ENCODE results near the gene REEP5. TPM values are rescaled to one million over a fixed set of nuclear protein-coding genes. Genes with fewer than 3 reads are reported as not detected.
"Not testable (repeated sequence)": the region's sequence is repeated elsewhere in the genome, so short reads cannot be mapped to it uniquely, and the experiment has no call there.

REEP5 gene
- polyA plus RNA-seq, 1 donor = 67.5 TPM

DNA sequence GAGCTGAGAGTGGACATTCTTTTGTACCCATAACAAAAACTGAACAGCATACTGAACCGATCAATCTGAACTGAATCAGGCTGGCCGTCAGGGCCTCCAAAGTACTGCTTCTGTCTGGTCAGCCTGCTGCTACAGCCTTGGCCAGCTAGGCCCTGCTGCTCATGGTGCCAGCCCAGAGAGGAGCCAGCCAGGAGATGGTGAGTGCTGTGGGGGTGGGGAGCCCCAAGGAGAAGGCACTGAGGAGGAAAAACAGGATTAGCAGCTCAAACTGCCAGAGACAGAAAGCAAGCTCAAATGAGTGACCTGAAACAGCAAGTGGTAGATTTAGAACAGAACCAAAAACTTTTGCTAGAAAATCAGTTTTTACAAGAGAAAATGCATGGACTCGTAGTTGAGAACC lies 37.0 kb downstream of the REEP5 start:
- no peak for DNase-seq

DNA sequence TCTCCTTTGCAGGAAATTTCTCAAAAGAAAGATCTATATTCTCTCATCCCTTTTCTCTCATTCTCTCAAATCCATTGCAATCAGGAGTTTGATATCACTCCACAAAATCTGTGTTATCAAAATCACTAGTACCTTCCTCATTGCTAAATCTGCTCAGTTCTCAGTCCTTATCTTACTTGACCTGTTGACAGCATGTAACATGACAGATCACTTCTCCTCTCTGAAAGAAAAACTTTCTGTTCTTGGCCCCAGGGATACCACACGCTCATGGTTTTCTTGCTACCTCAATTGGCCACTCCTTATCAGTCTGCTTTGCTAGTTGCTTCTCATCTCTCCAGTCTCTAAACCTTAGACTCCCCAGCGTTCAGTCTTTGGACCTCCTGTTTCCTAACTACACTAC lies 38.8 kb downstream of the REEP5 start:
- no peak for DNase-seq

DNA sequence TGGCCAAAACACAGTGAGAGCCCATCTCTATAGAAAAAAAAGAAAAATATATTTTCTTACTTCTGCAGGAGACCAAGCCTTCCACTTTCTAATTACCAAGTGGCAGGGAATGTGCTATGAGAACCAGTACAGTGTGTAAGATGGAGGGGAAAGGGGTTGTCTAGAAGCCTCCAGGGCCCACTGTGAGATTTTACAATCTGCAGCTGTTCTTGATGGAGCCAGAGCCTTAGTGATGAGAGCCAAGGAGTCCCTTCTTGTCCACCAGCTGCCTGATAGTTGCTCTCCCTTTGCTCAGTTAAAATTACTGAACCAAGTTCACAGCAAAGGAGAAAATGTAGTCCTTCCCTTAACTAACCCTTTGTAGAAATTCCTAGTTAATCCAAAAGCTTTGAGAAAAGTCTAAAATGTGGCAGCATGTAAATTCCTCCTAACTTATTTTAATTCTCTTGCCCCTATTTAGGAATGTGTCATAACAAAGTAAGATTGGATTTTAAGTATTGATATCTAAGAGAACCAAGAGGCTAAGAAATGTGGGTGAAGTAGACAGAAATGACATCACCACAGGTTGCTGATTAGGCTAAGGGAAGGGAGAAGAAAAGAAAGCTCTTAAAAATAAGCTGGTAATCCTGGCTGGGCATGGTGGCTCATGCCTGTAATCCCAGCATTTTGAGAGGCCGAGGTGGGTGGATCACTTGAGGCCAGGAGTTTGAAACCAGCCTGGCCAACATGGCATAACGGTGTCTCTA lies 41.6 kb downstream of the REEP5 start:
- peak; percentile 25 for DNase-seq

DNA sequence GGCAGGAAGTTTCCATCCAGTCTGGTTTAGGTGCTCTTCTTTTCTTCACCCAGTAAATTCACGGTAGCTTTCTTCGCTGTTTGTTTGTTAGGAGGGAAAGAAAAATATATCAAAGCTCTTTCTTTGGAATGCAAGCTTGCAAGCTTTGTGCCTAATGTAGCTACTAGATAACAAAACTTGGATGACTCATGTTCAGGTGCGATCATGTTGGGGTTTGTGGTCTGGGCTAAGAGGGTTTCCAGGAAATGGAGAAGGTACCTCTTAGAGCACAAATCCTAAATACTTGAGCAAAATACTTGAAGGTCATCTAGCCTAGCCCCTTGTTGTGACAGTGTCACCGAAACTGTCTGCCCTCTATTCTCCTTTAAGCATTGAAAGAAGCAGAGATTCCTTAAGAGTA lies 43.3 kb downstream of the REEP5 start:
- DNase-seq = no peak

DNA sequence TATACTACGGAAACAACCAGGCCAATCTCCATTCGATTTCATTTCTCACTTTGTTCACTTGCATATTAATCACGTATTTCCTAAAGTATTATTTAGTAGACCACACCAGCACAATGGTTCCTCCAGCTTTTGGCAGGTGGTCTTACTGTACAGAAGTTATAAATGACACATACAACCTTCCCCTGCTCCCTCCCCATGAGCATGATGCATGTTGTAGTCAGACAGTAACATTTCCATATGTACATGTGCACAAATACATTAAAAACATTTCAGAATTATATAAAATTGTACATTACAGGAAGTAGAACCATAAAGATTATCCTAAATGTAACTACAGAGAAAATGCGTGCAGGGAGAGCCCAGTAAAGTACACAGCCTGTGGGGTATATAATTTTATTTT lies 43.9 kb downstream of the REEP5 start:
- no peak for DNase-seq

DNA sequence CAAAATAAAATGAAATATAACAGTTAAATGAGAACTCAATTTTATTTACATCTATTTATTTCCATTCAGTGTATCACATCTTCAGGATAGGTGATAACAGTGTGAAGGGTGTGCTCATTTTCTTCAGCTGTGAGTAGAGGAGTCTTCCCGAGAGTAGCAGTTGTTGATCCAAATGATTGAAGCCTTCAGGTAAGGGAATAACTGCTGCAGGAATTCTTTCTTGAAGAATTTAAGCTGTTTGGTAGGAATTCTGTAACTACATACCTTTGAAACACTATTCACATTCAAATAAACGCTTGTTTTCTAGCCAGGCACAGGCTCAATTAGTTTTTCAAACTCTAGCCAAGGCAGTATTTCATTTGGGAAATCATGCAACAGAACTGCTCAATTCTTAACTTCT lies 45.7 kb downstream of the REEP5 start:
- DNase-seq = no peak

DNA sequence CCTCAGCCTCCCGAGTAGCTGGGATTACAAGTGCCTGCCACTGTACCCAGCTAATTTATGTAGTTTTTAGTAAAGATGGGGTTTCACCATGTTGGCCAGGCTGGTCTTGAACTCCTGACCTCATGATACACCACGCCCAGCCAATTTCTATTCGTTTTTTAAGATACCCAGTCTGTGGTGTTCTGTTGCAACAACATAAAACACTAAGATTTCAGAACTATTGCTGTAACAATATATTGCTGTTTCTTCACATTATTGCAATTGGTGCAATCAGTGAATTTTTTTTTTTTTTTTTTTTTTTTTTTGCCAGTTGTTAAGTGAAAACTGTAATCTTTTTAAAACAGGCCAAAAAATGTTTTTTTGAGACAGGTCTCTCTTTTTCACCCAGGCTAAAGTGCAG lies 51.1 kb downstream of the REEP5 start:
- DNase-seq = no peak

DNA sequence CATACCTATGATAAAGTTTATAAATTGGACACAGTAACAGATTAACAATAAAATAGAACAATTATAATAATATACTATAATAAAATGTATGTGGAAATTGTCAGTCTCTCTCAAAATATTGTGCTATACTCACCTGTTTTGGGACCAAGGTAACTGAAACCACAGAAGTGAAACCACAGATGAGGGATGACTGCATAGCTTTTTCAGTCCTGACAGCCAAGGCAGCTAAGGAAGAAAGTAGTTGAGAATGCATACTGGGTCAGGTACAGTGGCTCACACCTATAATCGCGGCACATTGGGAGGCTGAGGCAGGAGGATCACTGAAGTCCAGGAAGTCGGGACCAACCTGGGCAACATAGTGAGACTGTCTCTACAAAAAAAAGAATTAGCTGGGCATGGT lies 52.1 kb downstream of the REEP5 start:
- no peak for DNase-seq

DNA sequence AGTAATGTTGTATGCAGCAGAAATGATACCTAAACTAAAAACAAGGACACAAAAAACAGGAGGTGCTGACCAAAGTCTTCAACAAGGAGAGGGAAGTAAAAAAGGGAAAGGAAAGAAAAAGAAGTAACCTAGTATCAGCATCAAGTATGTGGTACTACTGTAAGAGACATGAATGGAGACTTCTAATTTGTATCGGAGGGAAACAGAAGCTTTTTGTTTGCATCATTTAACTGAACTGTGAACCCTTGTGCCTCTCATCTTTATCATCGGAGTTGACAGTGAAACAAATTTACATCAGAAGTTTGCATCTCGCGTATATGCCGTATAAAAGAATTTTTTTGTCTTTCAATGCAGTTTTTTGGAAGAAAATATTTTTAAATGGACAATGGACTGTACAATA lies 54.6 kb downstream of the REEP5 start:
- no peak for DNase-seq

DNA sequence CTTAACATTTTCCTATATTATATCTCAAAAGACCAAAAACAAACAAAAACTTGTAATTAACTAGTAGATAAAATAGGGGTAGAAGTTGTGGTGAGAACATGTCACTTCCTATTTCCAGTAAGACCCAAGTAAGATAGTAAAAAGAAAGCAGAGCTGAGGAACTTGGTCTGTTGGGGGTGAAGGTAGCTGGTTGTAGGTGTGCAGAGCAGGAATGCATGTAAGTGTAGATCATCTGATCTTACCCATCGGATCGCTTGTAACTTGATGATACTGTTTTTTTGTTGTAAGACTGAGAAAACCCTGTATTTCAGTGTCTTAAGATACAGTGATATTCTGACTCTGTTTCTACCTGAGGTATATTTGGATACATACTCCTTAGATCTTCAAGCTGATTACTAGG lies 55.3 kb downstream of the REEP5 start:
- no peak for DNase-seq

DNA sequence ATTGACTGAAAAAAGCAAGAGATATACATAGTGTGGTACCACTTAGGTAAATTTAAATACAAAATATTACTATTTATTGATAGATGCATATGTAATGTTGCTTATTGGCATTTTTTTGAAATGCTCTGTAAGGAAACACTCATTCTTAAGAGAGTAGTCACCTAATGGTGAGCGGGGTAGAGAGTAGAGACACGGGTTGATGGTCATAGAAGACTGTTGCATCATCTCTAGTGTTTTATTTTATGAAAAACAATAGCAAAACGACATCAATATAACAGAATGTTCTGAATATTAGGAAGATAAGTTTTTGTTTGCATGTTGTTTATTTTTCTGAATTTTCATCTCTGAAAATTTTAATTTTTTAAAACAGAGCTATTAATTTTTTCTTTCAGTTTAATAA lies 56.9 kb downstream of the REEP5 start:
- DNase-seq = no peak

DNA sequence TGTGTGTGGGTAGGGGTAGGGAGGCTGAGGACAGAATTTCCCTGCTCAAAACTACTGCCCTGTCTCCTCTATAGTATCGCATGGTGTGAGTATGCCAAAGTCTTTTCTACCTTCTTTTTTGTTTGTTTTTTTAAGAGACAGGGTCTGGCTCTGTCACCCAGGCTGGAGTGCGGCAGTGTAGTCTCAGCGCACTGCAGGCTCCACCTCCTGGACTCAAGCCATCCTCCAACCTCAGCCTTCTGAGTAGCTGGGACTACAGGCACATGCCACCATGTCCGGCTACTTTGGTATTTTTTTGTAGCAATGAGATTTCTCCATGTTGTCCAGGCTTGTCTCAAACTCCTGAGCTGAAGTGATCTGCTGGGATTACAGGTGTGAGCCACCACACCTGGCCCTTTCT lies 58.5 kb downstream of the REEP5 start:
- no peak for DNase-seq

DNA sequence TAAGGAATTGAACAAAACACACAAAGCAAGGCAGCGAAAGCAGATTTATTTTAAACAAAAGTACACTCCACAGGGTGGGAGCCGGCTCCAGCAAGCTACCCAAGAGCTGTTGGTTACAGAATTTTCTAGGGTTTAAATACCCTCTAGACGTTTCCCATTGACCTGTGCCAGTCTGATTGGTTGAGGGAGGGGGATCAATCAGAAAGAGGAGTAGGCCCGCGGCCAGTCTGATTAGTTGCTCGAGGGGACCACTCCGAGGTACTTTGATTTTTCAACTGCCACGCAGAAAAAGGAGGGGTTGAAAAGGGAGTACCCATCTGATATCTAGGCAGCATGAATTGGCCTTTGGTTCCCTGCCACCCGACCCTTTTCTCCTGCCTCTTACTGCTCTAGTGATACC lies 59.9 kb downstream of the REEP5 start:
- no peak for DNase-seq

DNA sequence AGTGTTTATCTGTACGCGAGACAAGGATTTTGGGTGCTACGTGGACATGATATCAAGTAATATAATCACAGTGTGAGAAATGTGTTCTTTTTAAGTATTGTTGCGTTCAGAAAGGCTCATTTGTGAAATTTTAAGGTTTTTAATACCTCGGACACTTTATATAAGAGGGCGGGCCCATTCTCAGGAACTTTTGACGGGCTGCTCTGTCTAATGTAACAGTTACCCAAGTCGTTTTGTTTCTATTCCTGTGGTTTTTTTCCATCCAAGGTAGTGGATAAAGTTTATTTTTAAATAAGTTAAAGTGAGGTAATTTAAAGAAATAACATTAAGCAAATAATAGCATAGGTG lies 60.4 kb downstream of the REEP5 start:
- DNase-seq = no peak

DNA sequence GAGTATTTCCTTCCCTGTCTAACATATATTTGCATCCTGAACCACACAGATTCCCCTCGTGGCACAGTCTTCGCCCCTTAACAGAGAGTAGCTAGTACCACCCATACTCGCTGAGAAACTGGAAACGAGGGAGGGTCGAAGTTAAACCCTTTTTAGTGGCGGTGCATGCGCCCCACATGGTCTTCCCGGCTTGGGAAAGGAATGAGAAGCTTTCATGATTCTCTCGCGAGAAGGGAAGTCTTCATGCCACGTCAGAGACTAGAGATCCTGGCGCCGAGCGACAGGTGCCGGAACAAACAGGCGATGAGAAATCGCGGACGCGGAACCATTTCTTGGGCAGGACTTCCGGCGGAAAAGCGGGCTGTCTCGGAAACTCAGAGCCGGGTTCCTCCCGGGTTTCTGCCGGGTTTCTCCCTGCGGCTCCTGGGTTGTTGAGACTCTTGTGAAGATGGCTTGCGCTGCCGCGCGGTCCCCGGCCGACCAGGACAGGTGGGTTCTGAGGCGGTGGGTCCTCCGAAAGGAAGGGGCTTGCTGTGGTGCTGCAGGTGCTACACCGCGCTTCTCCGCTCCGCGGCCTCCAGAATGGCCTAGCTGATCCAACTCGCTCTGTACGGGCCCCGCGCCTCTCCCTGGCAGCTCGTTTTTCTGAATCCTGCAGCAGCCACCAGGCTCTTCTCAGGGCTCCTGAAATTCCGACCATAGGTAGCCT lies 60.9 kb downstream of the REEP5 start, which contains the start of gene SRP19:
TSS of gene SRP19 (plus strand) at position 359 of the 709 bp plus-strand sequence. CDS start at position 449, 90 bp downstream.
- DNase-seq = peak; percentile 97

DNA sequence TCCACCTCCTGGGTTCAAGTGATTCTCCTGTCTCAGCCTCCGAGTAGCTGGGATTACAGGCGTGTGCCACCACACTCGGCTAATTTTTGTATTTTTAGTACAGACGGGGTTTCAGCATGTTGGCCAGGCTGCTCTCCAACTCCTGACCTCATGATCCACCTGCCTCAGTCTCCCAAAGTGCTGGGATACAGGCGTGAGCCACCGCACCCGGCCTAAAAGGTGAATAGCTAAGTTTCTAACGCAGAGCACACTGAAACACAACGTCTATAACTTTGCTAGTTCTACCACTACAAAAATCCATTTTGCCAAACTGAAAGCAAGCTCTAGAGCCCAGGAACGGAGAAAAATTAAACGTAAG lies 61.5 kb downstream of the REEP5 start:
- DNase-seq = not testable (repeated sequence)

DNA sequence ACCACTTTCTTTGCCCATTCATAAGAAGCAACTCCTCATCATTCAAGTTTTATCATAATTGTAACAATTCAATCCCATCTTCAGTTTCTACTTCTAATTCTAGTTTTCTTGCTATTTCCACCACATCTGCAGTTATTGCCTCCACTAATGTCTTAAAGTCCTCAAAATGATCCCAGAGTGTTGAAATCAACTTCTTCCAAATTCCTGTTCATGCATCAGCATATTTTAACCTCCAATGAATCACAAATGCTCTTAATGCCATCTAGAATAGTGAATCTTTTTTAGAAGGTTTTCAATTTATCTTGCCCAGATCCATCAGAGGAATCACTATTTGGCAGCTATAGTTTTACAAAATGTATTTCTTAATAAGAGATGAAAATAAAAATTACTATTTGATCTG lies 64.2 kb downstream of the REEP5 start:
- no peak for DNase-seq

DNA sequence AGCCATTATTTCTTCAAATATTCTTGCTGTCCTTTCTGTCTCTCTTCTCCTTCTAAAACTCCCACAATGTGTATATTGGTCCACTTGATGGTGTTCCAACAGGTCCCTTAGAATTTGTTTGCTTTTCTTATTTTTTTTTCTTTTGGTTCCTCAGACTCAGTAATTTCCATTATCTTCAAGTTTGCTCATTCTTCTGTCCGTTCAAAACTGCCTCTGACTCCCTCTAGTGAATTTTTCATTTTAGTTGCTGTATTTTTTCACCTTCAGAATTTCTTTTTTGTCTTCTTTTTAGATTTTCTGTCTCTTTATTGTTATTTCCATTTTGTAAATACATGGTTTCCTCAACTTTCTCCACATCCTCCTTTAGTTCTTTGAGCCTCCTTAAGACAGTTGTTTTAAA lies 67.4 kb downstream of the REEP5 start:
- DNase-seq = no peak

DNA sequence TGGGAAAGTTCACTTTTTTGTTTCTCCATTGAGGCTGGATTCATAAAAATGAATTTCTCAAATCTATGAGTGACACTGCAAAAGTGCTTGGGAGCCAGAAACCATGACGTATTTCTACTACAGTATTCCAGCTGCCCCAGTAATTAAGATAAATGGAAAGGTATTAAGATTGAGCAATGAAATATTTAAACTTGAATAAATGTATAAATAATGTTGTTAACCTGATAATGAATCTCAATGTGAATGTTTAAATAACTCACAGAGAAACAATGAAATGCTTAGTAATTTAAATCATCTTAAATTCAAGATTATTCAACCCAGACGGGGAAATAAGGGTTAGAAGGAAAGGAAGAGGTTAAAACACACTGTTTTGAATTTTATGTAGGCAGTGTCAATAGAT lies 72.1 kb downstream of the REEP5 start:
- DNase-seq = no peak

DNA sequence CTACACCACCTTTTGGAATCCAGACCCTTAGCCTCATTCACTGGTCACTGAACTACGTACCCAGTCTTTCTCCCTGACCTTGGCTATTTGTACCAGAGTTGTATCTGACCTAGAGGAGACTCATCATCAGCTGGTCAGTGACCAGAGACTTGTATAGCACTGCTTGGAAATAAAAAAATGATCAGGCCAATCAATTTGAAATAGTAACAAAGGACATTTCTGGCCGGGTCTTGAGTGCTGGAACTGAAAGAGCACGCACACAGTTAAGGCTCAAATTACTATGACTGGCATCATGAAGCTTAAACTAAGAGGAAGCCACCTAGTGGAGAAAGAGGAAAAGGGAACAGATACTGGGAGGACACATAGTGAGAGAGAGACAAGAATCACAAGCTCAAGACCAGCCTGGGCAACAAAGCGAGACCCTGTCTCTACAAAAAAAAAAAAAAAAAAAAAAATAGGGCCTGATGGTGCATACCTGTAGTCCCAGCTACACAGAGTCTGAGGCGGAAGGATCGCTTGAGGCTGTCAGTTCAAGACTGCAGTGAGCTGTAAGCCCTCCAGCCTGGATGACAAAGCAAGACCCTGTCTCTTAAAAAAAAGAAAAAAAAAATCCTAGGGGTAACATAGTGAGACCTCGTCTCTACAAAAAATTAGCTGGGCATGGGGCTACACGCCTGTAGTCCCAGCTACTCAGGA lies 73.8 kb downstream of the REEP5 start:
- peak; percentile 11 for DNase-seq

DNA sequence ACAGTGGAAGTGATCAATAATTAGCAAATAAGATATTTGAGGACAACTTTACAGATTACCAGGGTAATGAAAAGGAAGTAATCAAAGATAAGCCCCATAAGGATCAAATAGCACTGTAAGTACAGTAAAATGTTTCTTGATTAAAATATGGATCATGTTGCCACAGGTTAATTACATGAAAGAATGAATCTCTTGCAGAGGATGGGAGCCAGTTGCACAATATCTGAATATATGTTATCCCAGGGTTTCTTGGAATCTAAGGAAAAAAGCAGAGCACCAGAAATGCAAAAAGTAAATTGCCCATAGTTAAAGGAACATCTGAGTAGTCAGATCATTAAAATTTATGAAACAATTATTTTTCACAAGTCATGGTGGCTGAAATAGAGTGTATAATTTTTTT lies 74.7 kb downstream of the REEP5 start:
- no peak for DNase-seq

DNA sequence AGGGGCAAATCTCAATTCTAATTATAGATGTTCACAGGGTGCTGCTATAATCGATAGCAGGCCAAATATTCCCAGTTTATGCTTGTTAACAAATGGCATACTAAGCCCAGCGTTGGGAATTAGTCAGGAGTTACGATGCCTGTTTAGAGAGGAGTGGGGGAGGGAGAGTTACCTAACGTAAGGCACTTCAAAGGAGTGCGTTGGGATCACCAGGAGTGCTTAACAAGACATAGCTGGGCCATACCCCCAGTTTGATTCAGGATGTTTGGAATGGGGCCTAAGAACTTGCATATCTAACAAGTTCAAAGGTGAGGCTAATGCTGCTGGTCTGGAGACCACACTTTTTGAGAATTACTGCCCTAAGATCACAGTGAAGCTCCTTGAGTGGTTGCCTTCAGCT lies 75.5 kb downstream of the REEP5 start:
- DNase-seq = no peak

DNA sequence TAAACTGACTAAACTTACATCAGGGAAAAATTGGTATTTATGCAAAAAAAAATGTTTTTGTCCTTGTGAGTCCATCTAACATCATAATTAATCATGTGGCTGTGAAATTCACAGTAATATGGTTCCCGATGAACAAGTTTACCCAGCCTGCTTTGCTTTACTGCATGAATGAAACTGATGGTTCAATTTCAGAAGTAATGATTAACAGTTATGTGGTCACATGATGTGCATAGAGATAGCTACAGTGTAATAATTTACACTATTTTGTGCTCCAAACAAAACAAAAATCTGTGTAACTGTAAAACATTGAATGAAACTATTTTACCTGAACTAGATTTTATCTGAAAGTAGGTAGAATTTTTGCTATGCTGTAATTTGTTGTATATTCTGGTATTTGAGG lies 77.5 kb downstream of the REEP5 start:
- DNase-seq = no peak

DNA sequence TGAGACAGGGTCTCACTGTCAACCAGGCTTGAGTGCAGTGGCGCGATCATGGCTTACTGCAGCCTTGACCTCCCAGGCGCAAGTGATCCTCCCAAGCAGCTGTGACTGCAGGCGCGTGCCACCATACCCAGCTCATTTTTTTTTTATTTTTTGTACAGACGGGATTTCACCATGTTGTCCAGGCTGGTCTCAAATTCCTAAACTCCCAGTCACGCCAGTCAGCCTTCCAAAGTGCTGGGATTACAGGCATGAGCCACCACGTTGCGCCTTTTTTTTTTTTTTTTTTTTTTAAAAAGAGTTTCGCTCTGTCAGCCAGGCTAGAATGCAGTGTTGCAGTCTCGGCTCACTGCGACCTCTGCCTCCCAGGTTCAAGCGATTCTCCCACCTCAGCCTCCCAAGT lies 88.1 kb downstream of the REEP5 start:
- DNase-seq = no peak
